ENCODE data around the gene AHI1.
A peak's percentile ranks its signal among the peaks of the same experiment; 100 is the strongest.
"Not testable (repeated sequence)": the region's sequence is repeated elsewhere in the genome, so short reads cannot be mapped to it uniquely, and the experiment has no call there.

AHI1 gene

GRCh38 chr6:135483903-135484302 lies 13.6 kb downstream of the AHI1 start:
- not testable (repeated sequence) for H3K27me3 ChIP-seq (ENCODE audit: insufficient read depth, low read length); H3K27ac ChIP-seq (ENCODE audit: low read depth, low read length); H2AFZ ChIP-seq (ENCODE audit: low read length, unreplicated experiment); H3K79me2 ChIP-seq (ENCODE audit: control insufficient read depth, insufficient read depth, low read length, unreplicated experiment); H3K4me3 ChIP-seq (ENCODE audit: low read depth, low read length)
- Histone ChIP-seq H3K36me3 (ENCODE audit: insufficient read depth, low read length) (peaks cover 62% of the 10 kb centered on the region), H3K4me1 (ENCODE audit: control insufficient read depth, insufficient read depth, low read length, unreplicated experiment) (peaks cover 14% of the 10 kb centered on the region)

- no peaks in the 10 kb centered on the region for H3K4me1 ChIP-seq (ENCODE audit: control insufficient read depth, insufficient read depth, low read length, unreplicated experiment)
- no peak overlapping the region for H3K4me3 ChIP-seq (ENCODE audit: low read depth, low read length)
- H3K27ac ChIP-seq (ENCODE audit: low read depth, low read length), result no peak overlapping the region
- no peaks in the 10 kb centered on the region for H3K27me3 ChIP-seq (ENCODE audit: insufficient read depth, low read length)
- H3K79me2 ChIP-seq (ENCODE audit: control insufficient read depth, insufficient read depth, low read length, unreplicated experiment), result no peaks in the 10 kb centered on the region
- peaks cover 66% of the 10 kb centered on the region for H3K36me3 ChIP-seq (ENCODE audit: insufficient read depth, low read length)
- no peak overlapping the region for H2AFZ ChIP-seq (ENCODE audit: low read length, unreplicated experiment)
Measured at GRCh38 chr6:135481783-135482369, 15.7 kb downstream of the AHI1 start.

GRCh38 chr6:135479601-135480000 lies 17.9 kb downstream of the AHI1 start:
- no peaks in the 10 kb centered on the region for H3K4me1 ChIP-seq (ENCODE audit: control insufficient read depth, insufficient read depth, low read length, unreplicated experiment)
- H3K27ac ChIP-seq (ENCODE audit: low read depth, low read length), result no peak overlapping the region
- H3K4me3 ChIP-seq (ENCODE audit: low read depth, low read length), result no peak overlapping the region
- H3K36me3 ChIP-seq (ENCODE audit: insufficient read depth, low read length), result peaks cover 52% of the 10 kb centered on the region
- H2AFZ ChIP-seq (ENCODE audit: low read length, unreplicated experiment), result no peak overlapping the region
- H3K79me2 ChIP-seq (ENCODE audit: control insufficient read depth, insufficient read depth, low read length, unreplicated experiment), result no peaks in the 10 kb centered on the region
- no peaks in the 10 kb centered on the region for H3K27me3 ChIP-seq (ENCODE audit: insufficient read depth, low read length)

- H3K79me2 ChIP-seq (ENCODE audit: control insufficient read depth, insufficient read depth, low read length, unreplicated experiment), result no peaks in the 10 kb centered on the region
- no peak overlapping the region for H3K27ac ChIP-seq (ENCODE audit: low read depth, low read length)
- no peaks in the 10 kb centered on the region for H3K27me3 ChIP-seq (ENCODE audit: insufficient read depth, low read length)
- H3K4me3 ChIP-seq (ENCODE audit: low read depth, low read length), result no peak overlapping the region
- H3K4me1 ChIP-seq (ENCODE audit: control insufficient read depth, insufficient read depth, low read length, unreplicated experiment), result no peaks in the 10 kb centered on the region
- H2AFZ ChIP-seq (ENCODE audit: low read length, unreplicated experiment), result no peak overlapping the region
- peaks cover 42% of the 10 kb centered on the region for H3K36me3 ChIP-seq (ENCODE audit: insufficient read depth, low read length)
Measured at GRCh38 chr6:135478626-135479025, 18.9 kb downstream of the AHI1 start.

GRCh38 chr6:135475292-135475886 lies 22.2 kb downstream of the AHI1 start:
- H3K4me1 ChIP-seq (ENCODE audit: control insufficient read depth, insufficient read depth, low read length, unreplicated experiment), result no peaks in the 10 kb centered on the region
- no peak overlapping the region for H3K27ac ChIP-seq (ENCODE audit: low read depth, low read length)
- no peaks in the 10 kb centered on the region for H3K27me3 ChIP-seq (ENCODE audit: insufficient read depth, low read length)
- peaks cover 17% of the 10 kb centered on the region for H3K36me3 ChIP-seq (ENCODE audit: insufficient read depth, low read length)
- H3K4me3 ChIP-seq (ENCODE audit: low read depth, low read length), result no peak overlapping the region
- H3K79me2 ChIP-seq (ENCODE audit: control insufficient read depth, insufficient read depth, low read length, unreplicated experiment), result no peaks in the 10 kb centered on the region
- no peak overlapping the region for H2AFZ ChIP-seq (ENCODE audit: low read length, unreplicated experiment)

GRCh38 chr6:135474362-135474761 lies 23.2 kb downstream of the AHI1 start:
- Histone ChIP-seq H3K79me2 (ENCODE audit: control insufficient read depth, insufficient read depth, low read length, unreplicated experiment) (no peaks in the 10 kb centered on the region), H2AFZ (ENCODE audit: low read length, unreplicated experiment) (no peak overlapping the region), H3K27ac (ENCODE audit: low read depth, low read length) (no peak overlapping the region), H3K36me3 (ENCODE audit: insufficient read depth, low read length) (peaks cover 8% of the 10 kb centered on the region), H3K4me1 (ENCODE audit: control insufficient read depth, insufficient read depth, low read length, unreplicated experiment) (no peaks in the 10 kb centered on the region), H3K27me3 (ENCODE audit: insufficient read depth, low read length) (no peaks in the 10 kb centered on the region), H3K4me3 (ENCODE audit: low read depth, low read length) (no peak overlapping the region)

GRCh38 chr6:135465903-135466302 lies 31.6 kb downstream of the AHI1 start:
- H3K4me1 ChIP-seq (ENCODE audit: control insufficient read depth, insufficient read depth, low read length, unreplicated experiment), result peaks cover 2% of the 10 kb centered on the region
- H3K79me2 ChIP-seq (ENCODE audit: control insufficient read depth, insufficient read depth, low read length, unreplicated experiment), result no peaks in the 10 kb centered on the region
- no peaks in the 10 kb centered on the region for H3K27me3 ChIP-seq (ENCODE audit: insufficient read depth, low read length)
- no peak overlapping the region for H3K4me3 ChIP-seq (ENCODE audit: low read depth, low read length)
- H2AFZ ChIP-seq (ENCODE audit: low read length, unreplicated experiment), result no peak overlapping the region
- H3K27ac ChIP-seq (ENCODE audit: low read depth, low read length), result no peak overlapping the region
- H3K36me3 ChIP-seq (ENCODE audit: insufficient read depth, low read length), result peaks cover 38% of the 10 kb centered on the region

GRCh38 chr6:135465307-135465706 lies 32.2 kb downstream of the AHI1 start:
- Histone ChIP-seq H3K36me3 (ENCODE audit: insufficient read depth, low read length) (peaks cover 38% of the 10 kb centered on the region), H3K27me3 (ENCODE audit: insufficient read depth, low read length) (no peaks in the 10 kb centered on the region), H3K4me3 (ENCODE audit: low read depth, low read length) (no peak overlapping the region), H3K27ac (ENCODE audit: low read depth, low read length) (no peak overlapping the region), H3K4me1 (ENCODE audit: control insufficient read depth, insufficient read depth, low read length, unreplicated experiment) (peaks cover 5% of the 10 kb centered on the region), H2AFZ (ENCODE audit: low read length, unreplicated experiment) (no peak overlapping the region), H3K79me2 (ENCODE audit: control insufficient read depth, insufficient read depth, low read length, unreplicated experiment) (no peaks in the 10 kb centered on the region)

GRCh38 chr6:135464634-135465033 lies 32.9 kb downstream of the AHI1 start:
- H3K4me1 ChIP-seq (ENCODE audit: control insufficient read depth, insufficient read depth, low read length, unreplicated experiment), result peaks cover 5% of the 10 kb centered on the region
- no peak overlapping the region for H2AFZ ChIP-seq (ENCODE audit: low read length, unreplicated experiment)
- no peak overlapping the region for H3K27ac ChIP-seq (ENCODE audit: low read depth, low read length)
- no peak overlapping the region for H3K4me3 ChIP-seq (ENCODE audit: low read depth, low read length)
- H3K36me3 ChIP-seq (ENCODE audit: insufficient read depth, low read length), result peaks cover 38% of the 10 kb centered on the region
- H3K27me3 ChIP-seq (ENCODE audit: insufficient read depth, low read length), result no peaks in the 10 kb centered on the region
- H3K79me2 ChIP-seq (ENCODE audit: control insufficient read depth, insufficient read depth, low read length, unreplicated experiment), result no peaks in the 10 kb centered on the region

- Histone ChIP-seq H2AFZ (ENCODE audit: low read length, unreplicated experiment) (no peak overlapping the region), H3K27ac (ENCODE audit: low read depth, low read length) (no peak overlapping the region), H3K4me1 (ENCODE audit: control insufficient read depth, insufficient read depth, low read length, unreplicated experiment) (peaks cover 18% of the 10 kb centered on the region), H3K27me3 (ENCODE audit: insufficient read depth, low read length) (no peaks in the 10 kb centered on the region), H3K36me3 (ENCODE audit: insufficient read depth, low read length) (peaks cover 35% of the 10 kb centered on the region), H3K4me3 (ENCODE audit: low read depth, low read length) (no peak overlapping the region), H3K79me2 (ENCODE audit: control insufficient read depth, insufficient read depth, low read length, unreplicated experiment) (no peaks in the 10 kb centered on the region)
Measured at GRCh38 chr6:135461208-135461607, 36.3 kb downstream of the AHI1 start.

- H2AFZ ChIP-seq (ENCODE audit: low read length, unreplicated experiment), result peak overlapping the region; percentile 22
- H3K79me2 ChIP-seq (ENCODE audit: control insufficient read depth, insufficient read depth, low read length, unreplicated experiment), result no peaks in the 10 kb centered on the region
- H3K27ac ChIP-seq (ENCODE audit: low read depth, low read length), result peak overlapping the region; percentile 29; the same call in 1 of the 2 replicates
- H3K27me3 ChIP-seq (ENCODE audit: insufficient read depth, low read length), result no peaks in the 10 kb centered on the region
- no peak overlapping the region for H3K4me3 ChIP-seq (ENCODE audit: low read depth, low read length)
- H3K4me1 ChIP-seq (ENCODE audit: control insufficient read depth, insufficient read depth, low read length, unreplicated experiment), result peaks cover 18% of the 10 kb centered on the region
- H3K36me3 ChIP-seq (ENCODE audit: insufficient read depth, low read length), result peaks cover 16% of the 10 kb centered on the region
Measured at GRCh38 chr6:135458051-135458450, 39.5 kb downstream of the AHI1 start.
